ENCODE measurements around the gene GSTM5. TPM values are rescaled to one million over a fixed set of nuclear protein-coding genes. Genes with fewer than 3 reads are reported as not detected.
"Not testable (repeated sequence)": the region's sequence is repeated elsewhere in the genome, so short reads cannot be mapped to it uniquely, and the experiment has no call there.

GSTM5 gene
- total RNA-seq = not detected
- polyA plus RNA-seq = not detected

GRCh38 chr1:109711593-109712320, at the start of gene GSTM5:
TSS of gene GSTM5 (plus strand) at chr1:109712251. CDS start at chr1:109712313, 62 bp downstream.
- H3K36me3 Mint-ChIP-seq; H3K36me3 ChIP-seq (ENCODE audit: insufficient read depth, low read length); H3K9me3 ChIP-seq (ENCODE audit: control insufficient read depth in 1 of 2, low read length in 2 of 2); POLR2A ChIA-PET (ENCODE audit: partially characterized antibody); H3K4me1 ChIP-seq (ENCODE audit: insufficient read depth, low read length); H3K27ac ChIP-seq (ENCODE audit: low read depth, low read length); H3K4me1 Mint-ChIP-seq; intact Hi-C loops (cut with micrococcal nuclease); CTCF ChIA-PET (ENCODE audit: partially characterized antibody); H3K27ac Mint-ChIP-seq; H3K4me3 ChIP-seq (ENCODE audit: low read length in 2 of 2); DNase-seq; H3K27me3 ChIP-seq (ENCODE audit: insufficient read depth, low read length): not testable (repeated sequence)
- peaks cover 10 to 18% of the 10 kb centered on the region in 2 donors for H3K27me3 Mint-ChIP-seq
- peaks cover 5 to 30% (median 16%) of the 10 kb centered on the region in 8 donors for H3K9me3 Mint-ChIP-seq
- peak within 1 kb of the TSS in 2 of 8 donors; percentile 53 to 76 for H3K4me3 Mint-ChIP-seq

- Histone ChIP-seq H3K9me3 (ENCODE audit: control insufficient read depth in 1 of 2, low read length in 2 of 2) (no peaks in the 10 kb centered on the region), H3K27ac (ENCODE audit: low read depth, low read length) (no peak overlapping the region), H3K4me3 (ENCODE audit: low read length in 2 of 2) (no peak overlapping the region), H3K4me1 (ENCODE audit: insufficient read depth, low read length) (peaks cover 6% of the 10 kb centered on the region), H3K36me3 (ENCODE audit: insufficient read depth, low read length) (no peaks in the 10 kb centered on the region), H3K27me3 (ENCODE audit: insufficient read depth, low read length) (no peaks in the 10 kb centered on the region)
- CTCF ChIA-PET (ENCODE audit: partially characterized antibody) = interaction anchor here (0.8 to 0.9 kb wide), 2 partner anchors 24 to 25 kb away, joined by 3 read pairs; no protein-coding TSS in a partner anchor
- no peak for DNase-seq
- peaks cover 0 to 5% of the 10 kb centered on the region in 2 donors for H3K36me3 Mint-ChIP-seq
- no peaks in the 10 kb centered on the region for H3K27me3 Mint-ChIP-seq
- H3K27ac Mint-ChIP-seq = no peak overlapping the region
- POLR2A ChIA-PET (ENCODE audit: partially characterized antibody) = no interaction called here
- peaks cover 6 to 16% (median 12%) of the 10 kb centered on the region in 4 donors for H3K4me1 Mint-ChIP-seq
- H3K4me3 Mint-ChIP-seq = no peak overlapping the region
- H3K9me3 Mint-ChIP-seq = peaks cover 0 to 2% (median 0%) of the 10 kb centered on the region in 8 donors
- intact Hi-C loops (cut with micrococcal nuclease) = no loop called here
Measured at GRCh38 chr1:109664671-109665070, 47.4 kb upstream of the GSTM5 start.

- Histone ChIP-seq H3K4me1 (ENCODE audit: insufficient read depth, low read length) (peaks cover 6% of the 10 kb centered on the region), H3K27me3 (ENCODE audit: insufficient read depth, low read length) (no peaks in the 10 kb centered on the region), H3K36me3 (ENCODE audit: insufficient read depth, low read length) (no peaks in the 10 kb centered on the region), H3K27ac (ENCODE audit: low read depth, low read length) (no peak within 1 kb of the TSS), H3K4me3 (ENCODE audit: low read length in 2 of 2) (peak within 1 kb of the TSS in 1 of 2 donors; percentile 30), H3K9me3 (ENCODE audit: control insufficient read depth in 1 of 2, low read length in 2 of 2) (no peaks in the 10 kb centered on the region)
- H3K4me3 Mint-ChIP-seq = peak within 1 kb of the TSS; percentile 70 to 88 (median 80)
- DNase-seq = peak; percentile 64 to 79 (median 67)
- no peaks in the 10 kb centered on the region for H3K36me3 Mint-ChIP-seq
- ChIA-PET CTCF (ENCODE audit: partially characterized antibody) (interaction anchor here (0.6 to 4.0 kb wide), 4 partner anchors 12 to 362 kb away, joined by 3 to 17 read pairs (median 4); no protein-coding TSS in a partner anchor), POLR2A (ENCODE audit: partially characterized antibody) (interaction anchor here (1.4 kb wide), 2 partner anchors 9 to 15 kb away, joined by 3 read pairs; no protein-coding TSS in a partner anchor)
- peak within 1 kb of the TSS in 5 of 7 donors; percentile 4 to 74 (median 41) for H3K27ac Mint-ChIP-seq
- H3K9me3 Mint-ChIP-seq = peaks cover 0 to 2% (median 0%) of the 10 kb centered on the region in 8 donors
- H3K27me3 Mint-ChIP-seq = no peaks in the 10 kb centered on the region
- intact Hi-C loops (cut with micrococcal nuclease) = no loop called here
- peaks cover 8 to 21% (median 15%) of the 10 kb centered on the region in 4 donors for H3K4me1 Mint-ChIP-seq
Measured at GRCh38 chr1:109667452-109668122, 44.5 kb upstream of the GSTM5 start, which contains the start of gene GSTM2. TSS of gene GSTM2 (plus strand) at chr1:109668057. CDS start at chr1:109668116, 59 bp downstream.

GRCh38 chr1:109668123-109668775, 43.8 kb upstream of the GSTM5 start:
- no peaks in the 10 kb centered on the region for H3K27me3 Mint-ChIP-seq
- H3K36me3 Mint-ChIP-seq = no peaks in the 10 kb centered on the region
- POLR2A ChIA-PET (ENCODE audit: partially characterized antibody) = interaction anchor here (1.4 kb wide), 2 partner anchors 10 to 16 kb away, joined by 3 read pairs; no protein-coding TSS in a partner anchor
- H3K27ac ChIP-seq (ENCODE audit: low read depth, low read length) = no peak overlapping the region
- peak overlapping the region; percentile 70 to 88 (median 80) for H3K4me3 Mint-ChIP-seq
- H3K4me1 Mint-ChIP-seq = peaks cover 8 to 21% (median 15%) of the 10 kb centered on the region in 4 donors
- peak overlapping the region in 5 of 7 donors; percentile 4 to 74 (median 41) for H3K27ac Mint-ChIP-seq
- DNase-seq = no peak
- CTCF ChIA-PET (ENCODE audit: partially characterized antibody) = interaction anchor here (0.9 to 4.0 kb wide), 3 partner anchors 28 to 362 kb away, joined by 3 to 17 read pairs (median 4); no protein-coding TSS in a partner anchor
- H3K36me3 ChIP-seq (ENCODE audit: insufficient read depth, low read length) = no peaks in the 10 kb centered on the region
- H3K9me3 Mint-ChIP-seq = peaks cover 0 to 2% (median 0%) of the 10 kb centered on the region in 8 donors
- peak overlapping the region in 1 of 2 donors; percentile 30 for H3K4me3 ChIP-seq (ENCODE audit: low read length in 2 of 2)
- H3K27me3 ChIP-seq (ENCODE audit: insufficient read depth, low read length) = no peaks in the 10 kb centered on the region
- peaks cover 6% of the 10 kb centered on the region for H3K4me1 ChIP-seq (ENCODE audit: insufficient read depth, low read length)
- H3K9me3 ChIP-seq (ENCODE audit: control insufficient read depth in 1 of 2, low read length in 2 of 2) = no peaks in the 10 kb centered on the region
- intact Hi-C loops (cut with micrococcal nuclease) = no loop called here

- H3K27ac Mint-ChIP-seq = peak overlapping the region in 4 of 7 donors; percentile 26 to 45 (median 35)
- H3K4me1 Mint-ChIP-seq = peaks cover 8 to 21% (median 15%) of the 10 kb centered on the region in 4 donors
- no peak for DNase-seq
- H3K9me3 Mint-ChIP-seq = peaks cover 0 to 2% (median 0%) of the 10 kb centered on the region in 8 donors
- Histone ChIP-seq H3K9me3 (ENCODE audit: control insufficient read depth in 1 of 2, low read length in 2 of 2) (no peaks in the 10 kb centered on the region), H3K27me3 (ENCODE audit: insufficient read depth, low read length) (no peaks in the 10 kb centered on the region), H3K4me1 (ENCODE audit: insufficient read depth, low read length) (peaks cover 6% of the 10 kb centered on the region), H3K36me3 (ENCODE audit: insufficient read depth, low read length) (no peaks in the 10 kb centered on the region), H3K27ac (ENCODE audit: low read depth, low read length) (no peak overlapping the region), H3K4me3 (ENCODE audit: low read length in 2 of 2) (no peak overlapping the region)
- intact Hi-C loops (cut with micrococcal nuclease) = no loop called here
- ChIA-PET CTCF (ENCODE audit: partially characterized antibody) (interaction anchor here (1.5 to 4.0 kb wide), 2 partner anchors 29 to 108 kb away, joined by 3 to 17 read pairs; no protein-coding TSS in a partner anchor), POLR2A (ENCODE audit: partially characterized antibody) (no interaction called here)
- H3K4me3 Mint-ChIP-seq = peak overlapping the region; percentile 18 to 72 (median 55)
- H3K27me3 Mint-ChIP-seq = no peaks in the 10 kb centered on the region
- no peaks in the 10 kb centered on the region for H3K36me3 Mint-ChIP-seq
Measured at GRCh38 chr1:109669246-109669948, 42.7 kb upstream of the GSTM5 start.

- H3K27me3 ChIP-seq (ENCODE audit: insufficient read depth, low read length); DNase-seq; H3K4me3 ChIP-seq (ENCODE audit: low read length in 2 of 2); H3K27ac ChIP-seq (ENCODE audit: low read depth, low read length); H3K9me3 ChIP-seq (ENCODE audit: control insufficient read depth in 1 of 2, low read length in 2 of 2); intact Hi-C loops (cut with micrococcal nuclease); H3K36me3 Mint-ChIP-seq; H3K9me3 Mint-ChIP-seq; H3K4me1 ChIP-seq (ENCODE audit: insufficient read depth, low read length); H3K36me3 ChIP-seq (ENCODE audit: insufficient read depth, low read length); H3K27me3 Mint-ChIP-seq; POLR2A ChIA-PET (ENCODE audit: partially characterized antibody): not testable (repeated sequence)
- CTCF ChIA-PET (ENCODE audit: partially characterized antibody) = interaction anchor here (1.5 to 4.0 kb wide), 3 partner anchors 27 to 108 kb away, joined by 3 to 17 read pairs (median 3); no protein-coding TSS in a partner anchor
- peaks cover 8 to 21% (median 15%) of the 10 kb centered on the region in 4 donors for H3K4me1 Mint-ChIP-seq
- H3K4me3 Mint-ChIP-seq = peak overlapping the region; percentile 18 to 72 (median 52)
- peak overlapping the region in 3 of 7 donors; percentile 26 to 45 (median 27) for H3K27ac Mint-ChIP-seq
Measured at GRCh38 chr1:109669949-109670302, 42.1 kb upstream of the GSTM5 start.
